Thyroid gland (tissue), 4 donors: ENCODE results near the gene ARHGAP15. TPM values are rescaled to one million over a fixed set of nuclear protein-coding genes. Genes with fewer than 3 reads are reported as not detected.

Source experiments
- DNase-seq, 2 donors: peaks; one replicate each; pipeline ENCODE4 v3.0.0-alpha.2; 2019
- H3K27ac ChIP-seq, 3 donors: fragments of 200-600 bp; sonication (generic); 1 replicate in 2 of 3; 2 replicates in 1 of 3; pipeline ENCODE4 v1.5.1; 2016 to 2019; ENCODE audit warnings: mild to moderate bottlenecking in 1 of 3, moderate library complexity in 1 of 3
- H3K27me3 ChIP-seq: fragments of 200-600 bp; sonication (generic); one replicate; pipeline ENCODE4 v1.5.1; 2019
- H3K36me3 ChIP-seq, 2 donors: fragments of 200-600 bp; sonication (generic); one replicate each; pipeline ENCODE4 v1.5.1; 2016 to 2019
- H3K4me1 ChIP-seq, 2 donors: fragments of 200-600 bp; sonication (generic); one replicate each; pipeline ENCODE4 v1.5.1; 2017 to 2019
- H3K4me3 ChIP-seq, 3 donors: fragments of 200-600 bp; sonication (generic); replicated peaks in 1 of 3; 1 replicate in 2 of 3; 2 replicates in 1 of 3; pipeline ENCODE4 v1.5.1; 2016; ENCODE audit warnings: mild to moderate bottlenecking in 1 of 3
- H3K9me3 ChIP-seq: fragments of 200-600 bp; sonication (generic); one replicate; pipeline ENCODE4 v1.5.1; 2017
- CTCF ChIP-seq, 6 experiments: fragments of 200-600 bp in 3 of 6; fragments of 450-650 bp in 3 of 6; sonication (generic) in 3 of 6; IDR thresholded peaks; one replicate each; pipeline ENCODE4 v1.5.1; 2016 to 2019; ENCODE audit warnings: antibody characterized with exemption in 6 of 6, mild to moderate bottlenecking in 2 of 6, inconsistent platforms in 1 of 6, moderate library complexity in 1 of 6
- POLR2A ChIP-seq, 2 donors: fragments of 450-650 bp; IDR thresholded peaks; one replicate each; pipeline ENCODE4 v1.6.1; 2017; ENCODE audit warnings: antibody characterized with exemption in 2 of 2, mild to moderate bottlenecking in 2 of 2, moderate library complexity in 1 of 2
- WGBS, 2 donors: methylation state at CpG; one replicate each; pipeline ENCODE4 v1.1.5; 2017; 5-methylcytosine and 5-hydroxymethylcytosine counted together
- intact Hi-C: fragments of 100-400 bp; cut with DNase I; formaldehyde crosslinking; loops from one replicate; pipeline ENCODE4 v1.15.1; 2023
- total RNA-seq, 4 donors: library from RNA; depleted of rRNA; stranded (reverse); fragments of >200 nt; gene quantifications; one replicate each; pipeline ENCODE4 v1.2.3, GENCODE V29; 2016

Gene ARHGAP15
- total RNA-seq, 4 donors from 2014 or later, result 9.8 to 24.4 (median 11.9) TPM

GRCh38 chr2:143481237-143481623 is 352.0 kb downstream of the ARHGAP15 start:
- no peak overlapping the region for H3K4me3 ChIP-seq
- TF ChIP-seq POLR2A (IDR thresholded peaks at IDR 0.05) (no peak), CTCF (IDR thresholded peaks at IDR 0.05) (no peak)
- WGBS, 2 donors, result 48 to 58% methylated on average over 6 of the region's 6 CpGs
- intact Hi-C loops, result no loop called here
- H3K36me3 ChIP-seq, result no peaks in the 10 kb centered on the region
- H3K9me3 ChIP-seq, result no peaks in the 10 kb centered on the region
- peak overlapping the region in 1 of 3 donors; percentile 69 for H3K27ac ChIP-seq
- no peaks in the 10 kb centered on the region for H3K27me3 ChIP-seq
- DNase-seq, result no peak
- H3K4me1 ChIP-seq, result no peaks in the 10 kb centered on the region

- TF ChIP-seq CTCF (IDR thresholded peaks at IDR 0.05), result no peak
- Histone ChIP-seq H3K4me1 (no peaks in the 10 kb centered on the region), H3K27me3 (no peaks in the 10 kb centered on the region), H3K36me3 (no peaks in the 10 kb centered on the region), H3K27ac (peak overlapping the region in 2 of 3 donors; percentile 11 to 65), H3K9me3 (no peaks in the 10 kb centered on the region), H3K4me3 (no peak overlapping the region)
- intact Hi-C loops, result no loop called here
- DNase-seq, result no peak
Observed at GRCh38 chr2:143481733-143482132, 352.5 kb downstream of the ARHGAP15 start.

- H3K4me1 ChIP-seq, result no peaks in the 10 kb centered on the region
- H3K4me3 ChIP-seq, result no peak overlapping the region
- no peaks in the 10 kb centered on the region for H3K36me3 ChIP-seq
- intact Hi-C loops, result no loop called here
- WGBS, 2 donors, result 68 to 75% methylated on average over 3 of the region's 3 CpGs
- no peaks in the 10 kb centered on the region for H3K9me3 ChIP-seq
- H3K27ac ChIP-seq, result peak overlapping the region in 1 of 3 donors; percentile 65
- no peaks in the 10 kb centered on the region for H3K27me3 ChIP-seq
- TF ChIP-seq CTCF (IDR thresholded peaks at IDR 0.05), result no peak
- TF ChIP-seq POLR2A (IDR thresholded peaks at IDR 0.05), result no peak
- no peak for DNase-seq
Observed at GRCh38 chr2:143482316-143482715, 353.1 kb downstream of the ARHGAP15 start.

GRCh38 chr2:143482771-143483170 is 353.6 kb downstream of the ARHGAP15 start:
- Histone ChIP-seq H3K27me3 (no peaks in the 10 kb centered on the region), H3K4me3 (no peak overlapping the region), H3K27ac (peak overlapping the region in 2 of 3 donors; percentile 9 to 17), H3K9me3 (no peaks in the 10 kb centered on the region), H3K36me3 (no peaks in the 10 kb centered on the region), H3K4me1 (no peaks in the 10 kb centered on the region)
- no peak for DNase-seq
- intact Hi-C loops, result no loop called here
- 52 to 77% methylated on average over 4 of the region's 4 CpGs for WGBS, 2 donors
- no peak for TF ChIP-seq CTCF (IDR thresholded peaks at IDR 0.05)
- TF ChIP-seq POLR2A (IDR thresholded peaks at IDR 0.05), result no peak

- no peaks in the 10 kb centered on the region for H3K27me3 ChIP-seq
- no peaks in the 10 kb centered on the region for H3K4me1 ChIP-seq
- no peak overlapping the region for H3K4me3 ChIP-seq
- TF ChIP-seq POLR2A (IDR thresholded peaks at IDR 0.05), result no peak
- TF ChIP-seq CTCF (IDR thresholded peaks at IDR 0.05), result no peak
- H3K36me3 ChIP-seq, result no peaks in the 10 kb centered on the region
- intact Hi-C loops, result no loop called here
- 71% methylated on average over 1 of the region's 1 CpG for WGBS, 2 donors
- no peak overlapping the region for H3K27ac ChIP-seq
- DNase-seq, result no peak
- no peaks in the 10 kb centered on the region for H3K9me3 ChIP-seq
Observed at GRCh38 chr2:143486976-143487375, 357.8 kb downstream of the ARHGAP15 start.
